H9 (cell line): ENCODE measurements around the gene TGFB3. TPM values are rescaled to one million over a fixed set of nuclear protein-coding genes. Genes with fewer than 3 reads are reported as not detected.

Experiments
- DNase-seq: peaks from one replicate; pipeline ENCODE4 v3.0.0-alpha.2; 2017
- H2AFZ ChIP-seq: one replicate; pipeline ENCODE4 v1.6.1; 2013; ENCODE audit warnings: mild to moderate bottlenecking, low read length, control low read depth, moderate library complexity
- H2AK5ac ChIP-seq: 2 replicates; pipeline ENCODE4 v1.6.1; 2013; ENCODE audit warnings: low read length, control low read depth, mixed read lengths; ENCODE audit not compliant: insufficient read length
- H2BK120ac ChIP-seq: one replicate; pipeline ENCODE4 v1.6.1; 2013; ENCODE audit warnings: low read depth, mild to moderate bottlenecking, low read length, control low read depth, inconsistent platforms; ENCODE audit not compliant: poor library complexity, severe bottlenecking
- H2BK12ac ChIP-seq: 2 replicates; pipeline ENCODE4 v1.6.1; 2013; ENCODE audit warnings: low read length, control low read depth, mixed read lengths, low read depth; ENCODE audit not compliant: insufficient read length
- H2BK15ac ChIP-seq: 2 replicates; pipeline ENCODE4 v1.6.1; 2013; ENCODE audit warnings: low read depth, low read length, control low read depth
- H2BK20ac ChIP-seq: one replicate; pipeline ENCODE4 v1.6.1; 2013; ENCODE audit warnings: low read depth, mild to moderate bottlenecking, low read length, control low read depth, inconsistent platforms; ENCODE audit not compliant: poor library complexity, severe bottlenecking
- H2BK5ac ChIP-seq: 2 replicates; pipeline ENCODE4 v1.6.1; 2013; ENCODE audit warnings: low read length, control low read depth, mixed read lengths; ENCODE audit not compliant: insufficient read length
- H3K14ac ChIP-seq: 2 replicates; pipeline ENCODE4 v1.6.1; 2013; ENCODE audit warnings: low read length, control low read depth; ENCODE audit not compliant: insufficient read depth
- H3K18ac ChIP-seq: 2 replicates; pipeline ENCODE4 v1.6.1; 2013; ENCODE audit warnings: low read depth, mild to moderate bottlenecking, mixed read lengths, low read length, control low read depth; ENCODE audit not compliant: insufficient read length
- H3K23ac ChIP-seq: 2 replicates; pipeline ENCODE4 v1.6.1; 2013; ENCODE audit warnings: low read length, control low read depth, mixed read lengths, low read depth; ENCODE audit not compliant: insufficient read length
- H3K23me2 ChIP-seq: 2 replicates; pipeline ENCODE4 v1.6.1; 2013; ENCODE audit warnings: low read depth, mild to moderate bottlenecking, mixed read lengths, low read length, control low read depth; ENCODE audit not compliant: insufficient read length, poor library complexity, severe bottlenecking
- H3K27ac ChIP-seq: 2 replicates; pipeline ENCODE4 v1.5.1; 2013; ENCODE audit warnings: low read length, control low read depth, mixed read lengths, low read depth; ENCODE audit not compliant: insufficient read length
- H3K27me3 ChIP-seq: 2 replicates; pipeline ENCODE4 v1.6.1; 2013; ENCODE audit warnings: low read length, control low read depth, inconsistent platforms; ENCODE audit not compliant: insufficient read depth
- H3K4ac ChIP-seq: 2 replicates; pipeline ENCODE4 v1.6.1; 2013; ENCODE audit warnings: low read depth, mild to moderate bottlenecking, control low read depth, inconsistent platforms, low read length, moderate library complexity
- H3K4me1 ChIP-seq: 2 replicates; pipeline ENCODE4 v1.6.1; 2013; ENCODE audit warnings: low read length, control low read depth, inconsistent platforms; ENCODE audit not compliant: insufficient read depth
- H3K4me2 ChIP-seq: 2 replicates; pipeline ENCODE4 v1.6.1; 2013; ENCODE audit warnings: low read length, control low read depth, mixed read lengths; ENCODE audit not compliant: insufficient read length, insufficient read depth
- H3K56ac ChIP-seq: 2 replicates; pipeline ENCODE4 v1.6.1; 2013; ENCODE audit warnings: low read depth, mild to moderate bottlenecking, mixed read lengths, low read length, control low read depth; ENCODE audit not compliant: insufficient read length
- H3K79me1 ChIP-seq: 2 replicates; pipeline ENCODE4 v1.6.1; 2013; ENCODE audit warnings: low read depth, mild to moderate bottlenecking, moderate library complexity, low read length, control low read depth, inconsistent platforms; ENCODE audit not compliant: insufficient read depth, poor library complexity, severe bottlenecking
- H3K79me2 ChIP-seq: 2 replicates; pipeline ENCODE4 v1.6.1; 2013; ENCODE audit warnings: low read length, control low read depth, inconsistent platforms; ENCODE audit not compliant: insufficient read depth
- H3K9ac ChIP-seq: 2 replicates; pipeline ENCODE4 v1.6.1; 2013; ENCODE audit warnings: low read length, control low read depth, mixed read lengths; ENCODE audit not compliant: insufficient read length; ENCODE audit errors: extremely low read depth
- H3K9me3 ChIP-seq: one replicate; pipeline ENCODE4 v1.6.1; 2013; ENCODE audit warnings: low read depth, low read length, inconsistent platforms; ENCODE audit not compliant: control insufficient read depth
- H3T11ph ChIP-seq: one replicate; pipeline ENCODE4 v1.6.1; 2013; ENCODE audit warnings: mild to moderate bottlenecking, low read length, control low read depth, inconsistent platforms
- H4K20me1 ChIP-seq: one replicate; pipeline ENCODE4 v1.6.1; 2013; ENCODE audit not compliant: control insufficient read depth, insufficient read length, insufficient read depth
- H4K5ac ChIP-seq: 2 replicates; pipeline ENCODE4 v1.6.1; 2013; ENCODE audit warnings: low read depth, mild to moderate bottlenecking, mixed read lengths, low read length, control low read depth; ENCODE audit not compliant: insufficient read length
- H4K8ac ChIP-seq: replicated peaks from 2 replicates; pipeline ENCODE4 v1.6.1; 2013; ENCODE audit warnings: low read length, control low read depth, mixed read lengths, low read depth; ENCODE audit not compliant: insufficient read length
- H4K91ac ChIP-seq: 2 replicates; pipeline ENCODE4 v1.6.1; 2013; ENCODE audit warnings: low read depth, mild to moderate bottlenecking, moderate library complexity, mixed read lengths, low read length, control low read depth; ENCODE audit not compliant: insufficient read length
- H3K27ac Mint-ChIP-seq, 3 experiments: 2 replicates in 2 of 3; 3 replicates in 1 of 3; pipeline ENCODE4 v1.8.0; 2020 to 2021; ENCODE audit warnings: mixed read lengths in 3 of 3, mild to moderate bottlenecking in 1 of 3, moderate library complexity in 1 of 3
- H3K27me3 Mint-ChIP-seq: 2 replicates; pipeline ENCODE4 v1.8.0; 2021; ENCODE audit warnings: low read depth, mild to moderate bottlenecking, moderate library complexity, mixed read lengths
- H3K36me3 Mint-ChIP-seq, 3 experiments: 2 replicates in 2 of 3; 3 replicates in 1 of 3; pipeline ENCODE4 v1.8.0; 2020 to 2021; ENCODE audit warnings: low read depth in 3 of 3, mixed read lengths in 3 of 3; ENCODE audit not compliant: insufficient read depth in 1 of 3
- H3K4me1 Mint-ChIP-seq, 2 experiments: 2 replicates each; pipeline ENCODE4 v1.8.0; 2020; ENCODE audit warnings: mixed read lengths in 2 of 2
- H3K4me3 Mint-ChIP-seq, 2 experiments: 2 replicates in 1 of 2; 3 replicates in 1 of 2; pipeline ENCODE4 v1.8.0; 2020 to 2021; ENCODE audit warnings: mild to moderate bottlenecking in 2 of 2, mixed read lengths in 2 of 2, moderate library complexity in 1 of 2
- H3K9me3 Mint-ChIP-seq, 2 experiments: 2 replicates in 1 of 2; 3 replicates in 1 of 2; pipeline ENCODE4 v1.8.0; 2020; ENCODE audit warnings: mild to moderate bottlenecking in 2 of 2, mixed read lengths in 2 of 2, moderate library complexity in 1 of 2
- WGBS: extraction: QIAGEN DNeasy Blood & Tissue Kit; methylation state at CpG from one replicate; pipeline ENCODE4 v1.1.7; 2013; ENCODE audit warnings: missing lambda C conversion rate, low lambda C conversion rate, mixed read lengths; ENCODE audit not compliant: insufficient read length; ENCODE audit errors: extremely low coverage; 5-methylcytosine and 5-hydroxymethylcytosine counted together
- total RNA-seq: library from RNA; stranded (reverse); gene quantifications from 2 replicates; pipeline ENCODE4 v1.2.1, GENCODE V29; 2021
- TF ChIP-seq, protein P1 (sequence below): fragments of 200-600 bp; sonication (generic); conservative IDR thresholded peaks from 3 replicates; pipeline ENCODE4 v1.8.0; 2021; ENCODE audit warnings: antibody characterized with exemption, mild to moderate bottlenecking

TGFB3 gene
- total RNA-seq, 1 experiment from 2014 or later: 0.37 TPM

DNA sequence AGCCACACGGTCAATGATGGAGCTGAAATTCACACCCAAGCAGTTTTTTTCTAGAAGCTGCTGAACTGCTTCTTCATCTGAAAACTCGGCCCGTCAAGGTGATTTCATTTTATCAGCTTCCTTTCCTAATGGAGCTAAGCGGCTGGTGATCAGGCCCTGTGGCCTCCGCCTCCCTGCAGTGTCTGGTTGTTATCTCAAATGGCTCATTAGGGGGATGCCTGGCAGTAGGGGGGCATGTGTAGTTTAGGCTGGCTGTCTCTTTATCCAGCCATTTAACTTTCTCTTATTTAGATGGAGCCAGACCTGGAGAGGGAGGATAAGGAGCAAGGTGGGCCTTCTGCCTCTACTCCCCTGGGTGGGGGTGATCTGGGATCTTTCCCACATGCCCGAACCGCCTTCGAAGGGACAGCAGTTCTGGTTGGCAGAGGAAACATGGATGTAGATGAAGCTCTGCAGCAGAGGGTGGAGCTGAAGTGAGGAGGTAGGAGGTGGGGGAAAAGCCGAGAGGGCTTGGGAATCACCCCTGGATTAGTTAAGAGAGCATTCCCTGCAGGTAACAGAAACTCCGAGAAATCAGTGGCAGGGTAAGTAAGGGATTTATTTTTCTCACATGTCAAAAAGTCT lies 64.4 kb downstream of the TGFB3 start:
- Histone ChIP-seq H3K23ac (no peak overlapping the region), H2BK12ac (no peak overlapping the region), H2AFZ (no peak overlapping the region), H2BK120ac (no peak overlapping the region), H4K5ac (no peak overlapping the region), H4K91ac (no peak overlapping the region), H2BK20ac (no peak overlapping the region), H4K8ac (no peak overlapping the region), H3K27me3 (no peaks in the 10 kb centered on the region), H3K27ac (no peak overlapping the region), H3K9ac (no peak overlapping the region), H2AK5ac (no peak overlapping the region), H2BK5ac (no peak overlapping the region), H3K79me2 (no peaks in the 10 kb centered on the region), H3K9me3 (no peaks in the 10 kb centered on the region), H3T11ph (no peak overlapping the region), H3K4me2 (no peak overlapping the region), H4K20me1 (no peaks in the 10 kb centered on the region), H3K4ac (no peak overlapping the region), H3K18ac (no peak overlapping the region), H3K4me1 (no peaks in the 10 kb centered on the region; the same call in 1 of the 2 replicates), H3K14ac (no peak overlapping the region), H3K56ac (no peak overlapping the region), H3K79me1 (no peaks in the 10 kb centered on the region), H2BK15ac (no peak overlapping the region), H3K23me2 (no peaks in the 10 kb centered on the region)
- Mint-ChIP-seq H3K36me3 (peaks cover 9 to 14% (median 13%) of the 10 kb centered on the region in 3 experiments; a peak in 6 of 7 replicates), H3K27me3 (no peaks in the 10 kb centered on the region), H3K9me3 (peaks cover 6 to 10% of the 10 kb centered on the region in 2 experiments; a peak in 3 of 5 replicates), H3K4me1 (peaks cover 12 to 20% of the 10 kb centered on the region in 2 experiments), H3K4me3 (no peak overlapping the region), H3K27ac (peak overlapping the region; percentile 21 to 49 (median 45); a peak in 3 of 7 replicates)
- whole genome bisulfite sequencing: no CpG with 5 or more reads among the region's 10 CpGs
- TF ChIP-seq, protein P1, sequence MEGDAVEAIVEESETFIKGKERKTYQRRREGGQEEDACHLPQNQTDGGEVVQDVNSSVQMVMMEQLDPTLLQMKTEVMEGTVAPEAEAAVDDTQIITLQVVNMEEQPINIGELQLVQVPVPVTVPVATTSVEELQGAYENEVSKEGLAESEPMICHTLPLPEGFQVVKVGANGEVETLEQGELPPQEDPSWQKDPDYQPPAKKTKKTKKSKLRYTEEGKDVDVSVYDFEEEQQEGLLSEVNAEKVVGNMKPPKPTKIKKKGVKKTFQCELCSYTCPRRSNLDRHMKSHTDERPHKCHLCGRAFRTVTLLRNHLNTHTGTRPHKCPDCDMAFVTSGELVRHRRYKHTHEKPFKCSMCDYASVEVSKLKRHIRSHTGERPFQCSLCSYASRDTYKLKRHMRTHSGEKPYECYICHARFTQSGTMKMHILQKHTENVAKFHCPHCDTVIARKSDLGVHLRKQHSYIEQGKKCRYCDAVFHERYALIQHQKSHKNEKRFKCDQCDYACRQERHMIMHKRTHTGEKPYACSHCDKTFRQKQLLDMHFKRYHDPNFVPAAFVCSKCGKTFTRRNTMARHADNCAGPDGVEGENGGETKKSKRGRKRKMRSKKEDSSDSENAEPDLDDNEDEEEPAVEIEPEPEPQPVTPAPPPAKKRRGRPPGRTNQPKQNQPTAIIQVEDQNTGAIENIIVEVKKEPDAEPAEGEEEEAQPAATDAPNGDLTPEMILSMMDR: no peak
- DNase-seq: peak; percentile 36
